ENCODE measurements around the gene MICOS13.
A peak's percentile ranks its signal among the peaks of the same experiment; 100 is the strongest.
"Not testable (repeated sequence)": the region's sequence is repeated elsewhere in the genome, so short reads cannot be mapped to it uniquely, and the experiment has no call there.

Gene MICOS13

GRCh38 chr19:5703819-5704818 lies 23.8 kb upstream of the MICOS13 start:
- no peak overlapping the region for H3K4me3 ChIP-seq (ENCODE audit: low read depth, low read length)
- no peak for DNase-seq (ENCODE audit: low read depth)

- H3K4me3 ChIP-seq (ENCODE audit: low read depth, low read length); DNase-seq (ENCODE audit: low read depth): not testable (repeated sequence)
These were observed 21.7 kb upstream of the MICOS13 start for GRCh38 chr19:5702053-5702410.

DNA sequence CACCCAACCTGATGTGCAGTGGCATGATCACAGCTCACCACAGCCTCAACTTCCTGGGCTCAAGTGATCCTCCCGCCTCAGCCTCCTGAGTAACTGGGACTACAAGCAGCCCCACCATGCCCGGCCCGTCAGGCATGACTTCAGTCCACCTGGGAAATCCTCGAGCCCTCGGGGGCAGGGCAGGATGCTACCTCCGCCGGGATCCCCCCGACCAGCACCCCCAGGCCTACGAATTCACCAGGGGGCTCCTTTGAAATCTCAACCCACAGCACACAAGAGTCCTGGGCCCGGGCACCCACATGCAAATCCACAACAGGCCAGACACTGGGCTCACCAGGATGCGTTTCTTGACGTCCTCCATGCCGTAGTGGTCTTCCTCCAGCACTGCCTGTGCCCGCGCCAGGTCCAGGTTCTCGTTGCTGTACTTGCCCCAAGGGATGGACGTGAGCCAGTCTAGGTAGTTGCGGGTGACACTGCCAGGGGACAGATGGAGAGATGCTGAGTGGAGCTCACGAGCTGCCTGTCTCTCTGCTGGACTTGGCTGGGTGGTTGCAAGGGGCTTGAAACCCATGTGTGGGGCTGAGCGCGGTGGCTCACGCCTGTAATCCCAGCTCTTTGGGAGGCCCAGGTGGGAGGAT lies 20.3 kb upstream of the MICOS13 start:
- H3K4me3 ChIP-seq (ENCODE audit: low read depth, low read length) = no peak overlapping the region
- DNase-seq (ENCODE audit: low read depth) = no peak

DNA sequence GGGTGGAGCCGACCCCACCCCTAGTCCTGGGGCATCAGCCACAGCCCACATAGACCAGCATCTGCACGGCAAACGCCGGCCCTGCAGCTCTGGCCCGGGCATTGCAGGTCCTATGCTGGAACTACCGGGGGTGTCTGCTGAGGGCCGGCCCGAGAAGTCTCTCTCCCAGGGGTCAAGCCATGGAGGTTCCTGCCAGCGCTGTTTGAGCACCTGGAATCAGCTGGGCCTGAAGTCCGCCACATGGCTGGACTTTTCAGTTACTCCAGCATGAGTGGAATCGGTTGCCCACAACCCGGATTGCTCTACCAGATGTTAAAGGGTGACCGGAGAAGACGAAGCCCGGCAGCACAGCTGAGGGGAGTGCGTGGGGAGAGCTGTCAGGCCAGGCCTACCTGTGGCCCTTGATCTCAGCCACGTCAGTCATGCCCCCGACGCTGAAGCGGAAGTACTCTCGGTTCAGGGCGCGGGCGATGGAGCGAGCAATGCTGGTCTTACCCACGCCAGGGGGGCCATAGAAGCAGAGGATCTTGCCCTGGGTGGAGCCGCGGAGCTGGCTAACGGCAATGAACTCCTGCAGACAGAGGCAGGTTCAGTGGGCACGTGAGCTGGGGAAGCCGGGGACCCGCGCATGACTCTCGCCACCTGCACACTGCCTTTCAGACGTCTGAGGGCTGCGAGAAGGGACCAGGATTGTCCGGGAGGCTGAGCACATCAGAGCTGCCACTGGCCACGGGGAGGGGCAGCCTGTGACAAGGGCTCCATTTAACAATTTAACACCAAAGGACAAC lies 18.5 kb upstream of the MICOS13 start:
- H3K4me3 ChIP-seq (ENCODE audit: low read depth, low read length) = no peak overlapping the region

GRCh38 chr19:5697890-5698634 lies 17.7 kb upstream of the MICOS13 start:
- no peak overlapping the region for H3K4me3 ChIP-seq (ENCODE audit: low read depth, low read length)

More for the DNA sequence above, 18.5 kb upstream of the MICOS13 start:
- DNase-seq (ENCODE audit: low read depth) = no peak

GRCh38 chr19:5697022-5697889 lies 16.9 kb upstream of the MICOS13 start:
- DNase-seq (ENCODE audit: low read depth) = no peak

More at GRCh38 chr19:5697890-5698634, 17.7 kb upstream of the MICOS13 start:
- DNase-seq (ENCODE audit: low read depth) = no peak

GRCh38 chr19:5696196-5697021 lies 16.1 kb upstream of the MICOS13 start:
- no peak overlapping the region for H3K4me3 ChIP-seq (ENCODE audit: low read depth, low read length)
- no peak for DNase-seq (ENCODE audit: low read depth)

More at GRCh38 chr19:5697022-5697889, 16.9 kb upstream of the MICOS13 start:
- no peak overlapping the region for H3K4me3 ChIP-seq (ENCODE audit: low read depth, low read length)

DNA sequence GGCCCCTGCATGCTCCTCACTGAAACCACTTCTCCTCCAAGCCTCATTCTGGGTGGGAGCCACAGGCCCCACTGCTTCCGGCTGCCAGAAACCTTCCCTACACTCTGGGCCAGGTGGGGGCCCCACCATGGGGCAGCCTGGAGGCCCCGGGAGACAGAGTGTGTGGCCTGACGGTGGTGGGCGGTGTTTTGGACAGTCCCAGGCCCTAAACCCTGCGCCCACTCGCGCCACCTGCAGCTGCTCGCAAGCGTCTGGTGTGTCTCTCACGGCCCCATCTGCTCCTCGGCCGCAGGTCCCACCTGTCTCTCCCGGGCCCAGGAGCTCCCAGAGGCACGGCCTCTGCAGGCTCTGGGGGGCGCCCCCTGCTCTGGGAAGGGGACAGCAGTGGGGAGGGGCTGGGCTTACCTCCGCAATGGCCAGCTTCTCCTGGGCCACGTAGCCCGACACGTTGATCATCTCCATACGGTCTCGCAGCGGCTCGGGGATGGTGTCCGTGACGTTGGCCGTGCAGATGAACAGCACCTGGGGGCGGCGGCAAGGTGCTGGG lies 15.4 kb upstream of the MICOS13 start:
- H3K4me3 ChIP-seq (ENCODE audit: low read depth, low read length) = no peak overlapping the region
- no peak for DNase-seq (ENCODE audit: low read depth)

DNA sequence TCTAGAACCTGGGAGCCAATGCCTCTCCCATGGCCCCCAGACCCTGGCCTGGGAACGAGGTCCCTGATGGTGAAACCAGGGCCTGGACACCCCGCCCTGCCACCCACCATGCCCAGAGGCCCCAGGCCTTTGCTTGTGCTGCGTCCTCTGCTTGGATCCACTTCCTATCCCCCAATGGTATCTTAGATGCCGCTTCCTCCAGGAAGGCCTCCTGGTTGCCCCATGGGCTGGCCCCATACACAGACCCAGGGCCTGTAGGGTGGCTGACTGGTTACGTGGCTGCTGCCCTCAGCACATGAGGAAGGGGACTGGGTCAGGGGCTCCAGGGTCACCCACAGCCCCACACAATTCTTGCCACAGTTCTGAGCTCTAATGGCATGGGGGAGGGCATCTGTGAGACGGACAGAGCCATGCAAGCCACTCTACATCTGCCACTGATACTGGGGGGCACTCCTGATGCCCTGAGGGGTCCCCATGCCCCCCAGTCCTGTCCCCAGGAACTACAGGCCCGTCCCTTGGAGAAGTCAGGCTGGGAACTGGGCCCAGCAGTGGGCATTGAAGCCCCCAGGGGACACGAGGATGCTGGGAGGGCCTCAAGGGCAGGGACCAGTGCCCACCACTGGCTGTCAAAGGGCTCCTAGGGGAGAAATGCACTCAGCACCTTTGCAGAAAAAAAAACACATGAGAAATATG lies 14.8 kb upstream of the MICOS13 start:
- no peak overlapping the region for H3K4me3 ChIP-seq (ENCODE audit: low read depth, low read length)
- no peak for DNase-seq (ENCODE audit: low read depth)

DNA sequence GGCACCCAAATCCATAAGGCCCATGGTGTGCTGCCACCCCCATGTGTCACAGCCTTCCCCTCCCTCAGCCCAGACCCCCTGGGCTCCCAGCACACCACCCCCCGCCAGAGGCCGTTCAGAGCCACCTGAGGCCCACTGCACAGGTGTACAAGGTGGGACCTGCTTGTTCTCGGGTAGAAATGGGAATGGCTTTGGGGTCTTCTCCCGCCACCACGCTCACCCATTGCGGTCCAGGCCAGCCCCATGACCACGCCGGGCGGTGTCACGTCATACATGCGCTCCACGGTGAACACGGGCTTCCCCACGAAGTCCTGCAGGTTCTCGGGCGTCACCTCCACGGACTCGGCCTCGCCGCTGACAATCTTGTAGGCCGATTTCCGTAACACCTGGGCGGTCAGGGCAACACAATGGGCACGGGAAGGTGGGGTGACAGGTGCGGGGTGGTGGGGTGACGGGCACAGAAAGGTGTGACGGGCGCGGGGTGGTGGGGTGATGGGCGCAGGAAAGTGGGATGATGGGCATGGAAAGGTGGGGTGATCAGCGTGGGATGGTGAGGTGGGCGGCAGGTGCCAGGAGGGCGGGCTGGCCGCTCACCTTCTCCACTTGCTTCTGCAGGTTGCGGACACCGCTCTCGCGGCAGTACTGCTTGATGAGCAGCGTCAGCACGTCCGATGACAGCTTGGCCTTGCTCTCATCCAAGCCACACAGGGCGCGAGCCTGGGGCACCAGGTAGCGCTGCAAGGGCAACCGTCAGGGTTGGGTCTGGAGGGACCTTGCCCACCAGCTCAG lies 14.0 kb upstream of the MICOS13 start:
- DNase-seq (ENCODE audit: low read depth) = no peak
- no peak overlapping the region for H3K4me3 ChIP-seq (ENCODE audit: low read depth, low read length)

DNA sequence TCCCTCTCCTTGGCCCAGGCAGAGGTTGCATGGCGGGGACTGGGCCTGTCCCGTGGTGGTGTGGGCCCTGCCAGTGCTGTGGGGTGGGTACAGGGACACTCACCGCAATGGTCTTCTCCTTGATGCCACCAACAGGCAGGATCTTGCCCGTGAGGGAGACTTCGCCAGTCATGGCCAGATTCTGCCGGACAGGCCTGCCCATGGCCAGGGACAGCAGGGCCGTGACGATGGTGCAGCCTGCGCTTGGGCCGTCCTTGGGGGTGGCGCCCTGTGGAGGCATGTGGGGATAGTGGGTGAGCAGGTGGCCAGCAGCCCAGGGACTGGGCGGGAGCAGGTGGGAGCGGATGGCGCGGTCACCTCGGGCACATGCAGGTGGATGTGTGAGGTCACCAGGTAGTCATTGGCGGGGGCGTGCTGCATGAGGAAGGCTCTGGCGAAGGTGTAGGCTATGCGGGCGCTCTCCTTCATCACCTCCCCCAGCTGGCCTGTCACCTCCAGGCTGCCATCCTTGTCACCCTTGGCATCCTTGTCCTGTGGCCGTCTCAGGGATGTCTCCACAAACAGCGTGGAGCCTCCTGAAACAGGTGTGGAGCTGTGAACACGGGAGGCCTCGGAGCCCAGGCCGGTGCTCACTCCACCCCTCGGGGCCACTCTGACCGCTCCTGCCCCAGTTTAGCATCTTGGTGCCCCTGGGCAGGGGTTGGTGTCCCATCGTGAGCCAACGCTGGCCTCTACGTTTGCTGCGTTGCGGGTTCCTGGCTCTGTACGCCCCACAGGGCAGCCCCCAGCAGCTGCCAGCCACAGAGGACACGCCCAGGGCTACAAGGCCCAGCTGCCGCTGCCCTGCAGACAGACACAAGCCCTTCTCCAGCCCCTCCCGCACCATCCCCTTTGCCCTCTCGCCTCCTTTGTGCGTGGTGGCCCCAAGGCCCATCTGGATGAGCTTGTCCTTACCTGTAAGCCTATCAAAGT lies 13.2 kb upstream of the MICOS13 start:
- DNase-seq (ENCODE audit: low read depth) = no peak
- no peak overlapping the region for H3K4me3 ChIP-seq (ENCODE audit: low read depth, low read length)

DNA sequence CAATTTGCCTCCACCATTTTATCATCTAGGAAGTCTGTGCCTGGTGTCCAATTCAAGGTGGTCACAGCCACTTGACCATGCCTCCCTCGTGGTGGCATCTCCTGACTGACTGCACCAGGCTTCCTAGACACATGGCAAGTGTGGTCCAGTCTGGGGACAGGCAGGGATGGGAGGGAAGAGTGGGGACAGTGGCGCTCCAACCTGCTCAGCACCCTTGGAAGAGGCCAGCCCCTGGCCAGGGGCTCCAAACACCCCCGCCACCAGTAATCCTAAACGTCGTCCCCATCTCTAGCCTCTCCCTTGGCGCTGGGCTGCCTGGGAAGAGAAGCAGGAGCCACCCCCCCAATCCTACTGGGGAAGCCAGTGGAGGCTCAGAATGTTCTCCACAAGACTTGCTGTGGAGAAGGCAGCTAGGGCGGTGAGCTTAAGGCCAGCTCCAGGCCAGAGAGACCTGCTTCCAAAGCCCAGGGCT lies 12.4 kb upstream of the MICOS13 start:
- DNase-seq (ENCODE audit: low read depth) = no peak
- H3K4me3 ChIP-seq (ENCODE audit: low read depth, low read length) = no peak overlapping the region

DNA sequence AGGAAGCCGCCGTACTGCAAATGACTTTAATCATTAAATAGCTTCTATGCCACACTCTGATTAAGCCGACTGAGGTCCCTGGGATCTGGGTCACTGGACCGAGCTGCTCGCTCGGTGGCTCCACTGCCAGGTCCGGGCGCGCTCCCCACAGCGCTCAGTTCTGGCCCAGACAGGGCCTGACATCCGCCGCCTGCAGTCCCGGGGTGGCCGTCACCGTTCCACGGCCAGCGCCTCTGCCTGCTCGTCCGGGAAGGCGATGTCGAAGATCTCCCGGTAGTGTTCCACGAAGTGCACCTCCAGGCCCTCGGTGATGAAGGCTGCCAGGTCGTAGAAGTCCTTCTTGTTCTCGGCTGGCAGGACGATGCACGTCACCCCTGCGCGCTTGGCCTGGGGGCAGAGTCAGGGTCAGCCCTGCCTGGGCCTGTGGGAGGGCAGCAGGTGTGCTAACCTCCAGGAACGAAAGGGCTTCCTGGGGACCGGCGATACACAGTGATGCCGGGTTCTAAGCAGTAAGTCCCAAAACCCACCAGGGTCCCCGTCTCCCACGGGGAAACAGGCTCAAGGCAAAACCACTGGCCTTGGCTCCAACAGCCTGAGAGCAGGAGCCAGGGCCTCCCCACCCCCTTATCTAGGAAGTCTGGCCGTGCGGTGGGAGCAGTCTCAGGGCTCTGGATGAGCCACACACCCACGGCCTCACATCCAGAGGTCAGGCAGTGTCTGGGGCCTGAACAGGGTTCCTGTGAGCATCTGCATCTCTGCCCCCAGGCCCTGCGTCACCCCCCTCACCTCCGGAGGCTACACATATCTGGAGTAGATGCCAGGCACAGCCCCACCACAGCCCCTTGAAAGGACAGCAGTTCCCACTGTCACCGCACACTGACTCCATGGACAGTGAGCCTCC lies 11.8 kb upstream of the MICOS13 start:
- H3K4me3 ChIP-seq (ENCODE audit: low read depth, low read length) = peak overlapping the region; percentile 95
- no peak for DNase-seq (ENCODE audit: low read depth)

All from skeletal muscle cell (primary cell).